HepG2 (cell line): ENCODE results near the gene MILR1. TPM values are rescaled to one million over a fixed set of nuclear protein-coding genes. Genes with fewer than 3 reads are reported as not detected.
A peak's percentile ranks its signal among the peaks of the same experiment; 100 is the strongest.

Experiments used
- NFATC3 ChIP-seq: sonication (generic); formaldehyde crosslinking; IDR thresholded peaks from 2 replicates; pipeline ENCODE4 v1.5.1; 2020; ENCODE audit warnings: mild to moderate bottlenecking, missing genetic modification reagents
- POLR2A ChIP-seq, 2 experiments: IDR thresholded peaks; 2 replicates each; pipeline ENCODE4 v1.6.1; 2011; ENCODE audit warnings: low read depth in 2 of 2, low read length in 2 of 2, mild to moderate bottlenecking in 1 of 2, moderate library complexity in 1 of 2; ENCODE audit not compliant: insufficient read depth in 1 of 2
- SIN3A ChIP-seq: IDR thresholded peaks from 2 replicates; pipeline ENCODE4 v1.6.1; 2011; ENCODE audit warnings: low read depth, mild to moderate bottlenecking, control low read depth, low read length, borderline replicate concordance
- polyA plus RNA-seq, 8 experiments: library from polyadenylated mRNA; depleted of rRNA in 3 of 8; stranded (reverse) in 7 of 8; unstranded in 1 of 8; fragments of >200 nt; fragmentation: Illumina TruSeq in 4 of 8; extraction: Trizol in 4 of 8; gene quantifications; 2 replicates each; pipeline versions ENCODE4 v1.2.1 to v1.2.3, GENCODE V29; 2011 to 2016; ENCODE audit warnings: low read depth in 4 of 8, missing spikeins in 1 of 8, mixed read lengths in 1 of 8; ENCODE audit not compliant: insufficient read depth in 1 of 8
- total RNA-seq, 5 experiments: library from RNA; depleted of rRNA; stranded (reverse); fragments of >200 nt; fragmentation: Illumina TruSeq; extraction: Trizol; gene quantifications; 2 replicates each; pipeline ENCODE4 v1.2.3, GENCODE V29; 2016; ENCODE audit warnings: low read depth in 1 of 5
- TF ChIP-seq, protein P1 (sequence below), 2 experiments: IDR thresholded peaks; 2 replicates each; pipeline ENCODE4 v1.6.1; 2011 to 2012; ENCODE audit warnings: low read length in 2 of 2, borderline replicate concordance in 1 of 2, low read depth in 1 of 2, mild to moderate bottlenecking in 1 of 2, moderate library complexity in 1 of 2
- TF ChIP-seq, protein P2 (sequence below): sonication (generic); formaldehyde crosslinking; IDR thresholded peaks from 2 replicates; pipeline ENCODE4 v1.4.0; 2020; ENCODE audit warnings: missing genetic modification reagents
- TF ChIP-seq, protein P3 (sequence below): sonication (generic); formaldehyde crosslinking; IDR thresholded peaks from 2 replicates; pipeline ENCODE4 v1.4.0; 2020; ENCODE audit warnings: missing genetic modification reagents
- TF ChIP-seq, protein P4 (sequence below): sonication (generic); formaldehyde crosslinking; conservative IDR thresholded peaks from 2 replicates; pipeline ENCODE4 v1.4.0; 2020; ENCODE audit warnings: mild to moderate bottlenecking, missing genetic modification reagents, moderate library complexity
- TF ChIP-seq, protein P5 (sequence below): sonication (generic); formaldehyde crosslinking; IDR thresholded peaks from 2 replicates; pipeline ENCODE4 v1.5.1; 2020; ENCODE audit warnings: mild to moderate bottlenecking, missing genetic modification reagents, moderate library complexity
- TF ChIP-seq, protein P6 (sequence below): sonication (generic); formaldehyde crosslinking; IDR thresholded peaks from 2 replicates; pipeline ENCODE4 v1.8.1; 2023; ENCODE audit warnings: mild to moderate bottlenecking, inconsistent platforms, moderate library complexity, missing genetic modification reagents, borderline replicate concordance

Gene MILR1
- total and polyA plus RNA-seq, 2 of the 13 experiments (the other 11 are each of a cell fraction or from before 2014, with no cell fraction given) = 0.27 to 1.7 TPM

DNA sequence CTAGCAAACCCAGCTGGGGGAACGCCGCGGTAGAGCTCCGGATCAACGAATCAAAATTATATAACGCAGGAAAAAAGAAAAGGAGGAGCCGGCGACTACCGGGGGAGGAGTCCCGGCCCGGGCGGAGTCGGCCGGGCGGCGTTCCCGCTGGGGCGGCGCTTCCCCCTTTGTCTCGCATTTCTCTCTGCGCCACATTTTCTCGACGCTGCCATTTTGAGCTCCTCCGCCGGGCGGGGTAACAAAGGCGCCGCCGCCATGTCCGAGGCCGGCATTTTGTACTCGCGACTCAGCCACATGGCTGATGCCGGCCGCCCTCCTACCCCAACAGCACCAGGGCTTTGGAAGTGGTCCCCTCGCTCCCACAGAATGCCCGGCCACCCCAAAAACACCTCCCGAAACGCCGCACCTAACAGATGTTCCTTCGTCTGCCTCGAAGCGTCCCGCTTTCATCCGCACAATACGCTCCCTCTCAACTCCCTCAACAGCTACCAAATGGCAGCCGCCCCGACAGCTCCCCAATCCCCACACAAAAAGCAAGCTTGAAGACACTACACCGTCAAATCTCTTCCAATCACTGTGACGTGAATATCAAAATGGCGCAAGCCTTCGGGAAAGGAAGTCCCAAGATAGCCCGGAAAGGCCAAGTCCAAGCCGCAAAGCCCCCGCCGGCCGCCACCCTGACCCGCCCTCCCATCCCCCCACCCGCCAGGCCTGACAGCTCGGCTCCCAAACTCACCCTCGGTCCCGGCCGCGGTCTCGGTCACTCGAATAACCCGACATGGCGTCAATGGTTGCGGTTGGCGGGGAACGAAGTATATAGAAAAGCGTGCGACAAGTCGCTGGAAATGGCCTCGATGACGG, 56.7 kb downstream of the MILR1 start (continued):
- TF ChIP-seq, protein P1, sequence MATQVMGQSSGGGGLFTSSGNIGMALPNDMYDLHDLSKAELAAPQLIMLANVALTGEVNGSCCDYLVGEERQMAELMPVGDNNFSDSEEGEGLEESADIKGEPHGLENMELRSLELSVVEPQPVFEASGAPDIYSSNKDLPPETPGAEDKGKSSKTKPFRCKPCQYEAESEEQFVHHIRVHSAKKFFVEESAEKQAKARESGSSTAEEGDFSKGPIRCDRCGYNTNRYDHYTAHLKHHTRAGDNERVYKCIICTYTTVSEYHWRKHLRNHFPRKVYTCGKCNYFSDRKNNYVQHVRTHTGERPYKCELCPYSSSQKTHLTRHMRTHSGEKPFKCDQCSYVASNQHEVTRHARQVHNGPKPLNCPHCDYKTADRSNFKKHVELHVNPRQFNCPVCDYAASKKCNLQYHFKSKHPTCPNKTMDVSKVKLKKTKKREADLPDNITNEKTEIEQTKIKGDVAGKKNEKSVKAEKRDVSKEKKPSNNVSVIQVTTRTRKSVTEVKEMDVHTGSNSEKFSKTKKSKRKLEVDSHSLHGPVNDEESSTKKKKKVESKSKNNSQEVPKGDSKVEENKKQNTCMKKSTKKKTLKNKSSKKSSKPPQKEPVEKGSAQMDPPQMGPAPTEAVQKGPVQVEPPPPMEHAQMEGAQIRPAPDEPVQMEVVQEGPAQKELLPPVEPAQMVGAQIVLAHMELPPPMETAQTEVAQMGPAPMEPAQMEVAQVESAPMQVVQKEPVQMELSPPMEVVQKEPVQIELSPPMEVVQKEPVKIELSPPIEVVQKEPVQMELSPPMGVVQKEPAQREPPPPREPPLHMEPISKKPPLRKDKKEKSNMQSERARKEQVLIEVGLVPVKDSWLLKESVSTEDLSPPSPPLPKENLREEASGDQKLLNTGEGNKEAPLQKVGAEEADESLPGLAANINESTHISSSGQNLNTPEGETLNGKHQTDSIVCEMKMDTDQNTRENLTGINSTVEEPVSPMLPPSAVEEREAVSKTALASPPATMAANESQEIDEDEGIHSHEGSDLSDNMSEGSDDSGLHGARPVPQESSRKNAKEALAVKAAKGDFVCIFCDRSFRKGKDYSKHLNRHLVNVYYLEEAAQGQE (IDR thresholded peaks at IDR 0.05; ENCODE audit: borderline replicate concordance in 1 of 2, low read depth in 1 of 2, low read length in 2 of 2) = peak in 1 of 2 experiments; percentile 58; a peak in 1 of 4 replicates
- TF ChIP-seq NFATC3 (CRISPR knock-in tag) = 0 out of 2 replicates have a peak, but pooled peaks have one; percentile 46
- TF ChIP-seq, protein P2, sequence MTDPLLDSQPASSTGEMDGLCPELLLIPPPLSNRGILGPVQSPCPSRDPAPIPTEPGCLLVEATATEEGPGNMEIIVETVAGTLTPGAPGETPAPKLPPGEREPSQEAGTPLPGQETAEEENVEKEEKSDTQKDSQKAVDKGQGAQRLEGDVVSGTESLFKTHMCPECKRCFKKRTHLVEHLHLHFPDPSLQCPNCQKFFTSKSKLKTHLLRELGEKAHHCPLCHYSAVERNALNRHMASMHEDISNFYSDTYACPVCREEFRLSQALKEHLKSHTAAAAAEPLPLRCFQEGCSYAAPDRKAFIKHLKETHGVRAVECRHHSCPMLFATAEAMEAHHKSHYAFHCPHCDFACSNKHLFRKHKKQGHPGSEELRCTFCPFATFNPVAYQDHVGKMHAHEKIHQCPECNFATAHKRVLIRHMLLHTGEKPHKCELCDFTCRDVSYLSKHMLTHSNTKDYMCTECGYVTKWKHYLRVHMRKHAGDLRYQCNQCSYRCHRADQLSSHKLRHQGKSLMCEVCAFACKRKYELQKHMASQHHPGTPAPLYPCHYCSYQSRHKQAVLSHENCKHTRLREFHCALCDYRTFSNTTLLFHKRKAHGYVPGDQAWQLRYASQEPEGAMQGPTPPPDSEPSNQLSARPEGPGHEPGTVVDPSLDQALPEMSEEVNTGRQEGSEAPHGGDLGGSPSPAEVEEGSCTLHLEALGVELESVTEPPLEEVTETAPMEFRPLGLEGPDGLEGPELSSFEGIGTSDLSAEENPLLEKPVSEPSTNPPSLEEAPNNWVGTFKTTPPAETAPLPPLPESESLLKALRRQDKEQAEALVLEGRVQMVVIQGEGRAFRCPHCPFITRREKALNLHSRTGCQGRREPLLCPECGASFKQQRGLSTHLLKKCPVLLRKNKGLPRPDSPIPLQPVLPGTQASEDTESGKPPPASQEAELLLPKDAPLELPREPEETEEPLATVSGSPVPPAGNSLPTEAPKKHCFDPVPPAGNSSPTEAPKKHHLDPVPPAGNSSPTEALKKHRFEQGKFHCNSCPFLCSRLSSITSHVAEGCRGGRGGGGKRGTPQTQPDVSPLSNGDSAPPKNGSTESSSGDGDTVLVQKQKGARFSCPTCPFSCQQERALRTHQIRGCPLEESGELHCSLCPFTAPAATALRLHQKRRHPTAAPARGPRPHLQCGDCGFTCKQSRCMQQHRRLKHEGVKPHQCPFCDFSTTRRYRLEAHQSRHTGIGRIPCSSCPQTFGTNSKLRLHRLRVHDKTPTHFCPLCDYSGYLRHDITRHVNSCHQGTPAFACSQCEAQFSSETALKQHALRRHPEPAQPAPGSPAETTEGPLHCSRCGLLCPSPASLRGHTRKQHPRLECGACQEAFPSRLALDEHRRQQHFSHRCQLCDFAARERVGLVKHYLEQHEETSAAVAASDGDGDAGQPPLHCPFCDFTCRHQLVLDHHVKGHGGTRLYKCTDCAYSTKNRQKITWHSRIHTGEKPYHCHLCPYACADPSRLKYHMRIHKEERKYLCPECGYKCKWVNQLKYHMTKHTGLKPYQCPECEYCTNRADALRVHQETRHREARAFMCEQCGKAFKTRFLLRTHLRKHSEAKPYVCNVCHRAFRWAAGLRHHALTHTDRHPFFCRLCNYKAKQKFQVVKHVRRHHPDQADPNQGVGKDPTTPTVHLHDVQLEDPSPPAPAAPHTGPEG (CRISPR knock-in tag) = peak; percentile 88
- TF ChIP-seq, protein P3, sequence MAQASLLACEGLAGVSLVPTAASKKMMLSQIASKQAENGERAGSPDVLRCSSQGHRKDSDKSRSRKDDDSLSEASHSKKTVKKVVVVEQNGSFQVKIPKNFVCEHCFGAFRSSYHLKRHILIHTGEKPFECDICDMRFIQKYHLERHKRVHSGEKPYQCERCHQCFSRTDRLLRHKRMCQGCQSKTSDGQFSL (CRISPR knock-in tag) = no peak
- TF ChIP-seq, protein P4, sequence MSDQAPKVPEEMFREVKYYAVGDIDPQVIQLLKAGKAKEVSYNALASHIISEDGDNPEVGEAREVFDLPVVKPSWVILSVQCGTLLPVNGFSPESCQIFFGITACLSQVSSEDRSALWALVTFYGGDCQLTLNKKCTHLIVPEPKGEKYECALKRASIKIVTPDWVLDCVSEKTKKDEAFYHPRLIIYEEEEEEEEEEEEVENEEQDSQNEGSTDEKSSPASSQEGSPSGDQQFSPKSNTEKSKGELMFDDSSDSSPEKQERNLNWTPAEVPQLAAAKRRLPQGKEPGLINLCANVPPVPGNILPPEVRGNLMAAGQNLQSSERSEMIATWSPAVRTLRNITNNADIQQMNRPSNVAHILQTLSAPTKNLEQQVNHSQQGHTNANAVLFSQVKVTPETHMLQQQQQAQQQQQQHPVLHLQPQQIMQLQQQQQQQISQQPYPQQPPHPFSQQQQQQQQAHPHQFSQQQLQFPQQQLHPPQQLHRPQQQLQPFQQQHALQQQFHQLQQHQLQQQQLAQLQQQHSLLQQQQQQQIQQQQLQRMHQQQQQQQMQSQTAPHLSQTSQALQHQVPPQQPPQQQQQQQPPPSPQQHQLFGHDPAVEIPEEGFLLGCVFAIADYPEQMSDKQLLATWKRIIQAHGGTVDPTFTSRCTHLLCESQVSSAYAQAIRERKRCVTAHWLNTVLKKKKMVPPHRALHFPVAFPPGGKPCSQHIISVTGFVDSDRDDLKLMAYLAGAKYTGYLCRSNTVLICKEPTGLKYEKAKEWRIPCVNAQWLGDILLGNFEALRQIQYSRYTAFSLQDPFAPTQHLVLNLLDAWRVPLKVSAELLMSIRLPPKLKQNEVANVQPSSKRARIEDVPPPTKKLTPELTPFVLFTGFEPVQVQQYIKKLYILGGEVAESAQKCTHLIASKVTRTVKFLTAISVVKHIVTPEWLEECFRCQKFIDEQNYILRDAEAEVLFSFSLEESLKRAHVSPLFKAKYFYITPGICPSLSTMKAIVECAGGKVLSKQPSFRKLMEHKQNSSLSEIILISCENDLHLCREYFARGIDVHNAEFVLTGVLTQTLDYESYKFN (CRISPR knock-in tag) = no peak
- TF ChIP-seq, protein P5, sequence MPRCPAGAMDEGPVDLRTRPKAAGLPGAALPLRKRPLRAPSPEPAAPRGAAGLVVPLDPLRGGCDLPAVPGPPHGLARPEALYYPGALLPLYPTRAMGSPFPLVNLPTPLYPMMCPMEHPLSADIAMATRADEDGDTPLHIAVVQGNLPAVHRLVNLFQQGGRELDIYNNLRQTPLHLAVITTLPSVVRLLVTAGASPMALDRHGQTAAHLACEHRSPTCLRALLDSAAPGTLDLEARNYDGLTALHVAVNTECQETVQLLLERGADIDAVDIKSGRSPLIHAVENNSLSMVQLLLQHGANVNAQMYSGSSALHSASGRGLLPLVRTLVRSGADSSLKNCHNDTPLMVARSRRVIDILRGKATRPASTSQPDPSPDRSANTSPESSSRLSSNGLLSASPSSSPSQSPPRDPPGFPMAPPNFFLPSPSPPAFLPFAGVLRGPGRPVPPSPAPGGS (CRISPR knock-in tag) = peak; percentile 46; the same call in 1 of the 2 replicates
- TF ChIP-seq, protein P6, sequence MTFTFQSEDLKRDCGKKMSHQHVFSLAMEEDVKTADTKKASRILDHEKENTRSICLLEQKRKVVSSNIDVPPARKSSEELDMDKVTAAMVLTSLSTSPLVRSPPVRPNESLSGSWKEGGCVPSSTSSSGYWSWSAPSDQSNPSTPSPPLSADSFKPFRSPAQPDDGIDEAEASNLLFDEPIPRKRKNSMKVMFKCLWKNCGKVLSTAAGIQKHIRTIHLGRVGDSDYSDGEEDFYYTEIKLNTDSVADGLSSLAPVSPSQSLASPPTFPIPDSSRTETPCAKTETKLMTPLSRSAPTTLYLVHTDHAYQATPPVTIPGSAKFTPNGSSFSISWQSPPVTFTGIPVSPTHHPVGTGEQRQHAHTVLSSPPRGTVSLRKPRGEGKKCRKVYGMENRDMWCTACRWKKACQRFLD (CRISPR knock-in tag) = peak; percentile 72; the same call in 1 of the 2 replicates
- TF ChIP-seq SIN3A = 0 out of 2 replicates have a peak, but pooled peaks have one; percentile 52
- peak; percentile 61 to 63 for TF ChIP-seq POLR2A (IDR thresholded peaks at IDR 0.05; ENCODE audit: insufficient read depth in 1 of 2, low read depth in 2 of 2, low read length in 2 of 2)
